ENCODE data around the gene RBFOX1.

The RBFOX1 gene

DNA sequence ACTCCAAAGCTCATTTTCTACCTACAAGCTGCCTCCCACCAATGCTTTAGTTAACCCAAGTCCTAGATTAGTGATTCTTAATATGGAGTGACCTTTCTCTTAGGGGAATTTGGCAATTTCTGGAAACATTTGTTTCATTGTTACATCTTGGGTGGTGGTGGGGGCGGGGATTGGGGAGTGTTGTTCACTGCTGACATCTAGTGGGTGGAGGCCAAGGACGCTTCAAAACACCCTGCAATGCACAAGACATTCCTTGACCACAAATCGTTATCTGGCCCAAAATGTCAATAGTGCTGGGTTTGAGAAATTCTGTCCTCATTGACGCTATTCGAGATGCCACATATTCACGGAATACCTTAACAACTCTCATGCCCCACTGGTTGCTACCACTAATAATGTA, 282.9 kb downstream of the RBFOX1 start:
- DNase-seq, result no peak

DNA sequence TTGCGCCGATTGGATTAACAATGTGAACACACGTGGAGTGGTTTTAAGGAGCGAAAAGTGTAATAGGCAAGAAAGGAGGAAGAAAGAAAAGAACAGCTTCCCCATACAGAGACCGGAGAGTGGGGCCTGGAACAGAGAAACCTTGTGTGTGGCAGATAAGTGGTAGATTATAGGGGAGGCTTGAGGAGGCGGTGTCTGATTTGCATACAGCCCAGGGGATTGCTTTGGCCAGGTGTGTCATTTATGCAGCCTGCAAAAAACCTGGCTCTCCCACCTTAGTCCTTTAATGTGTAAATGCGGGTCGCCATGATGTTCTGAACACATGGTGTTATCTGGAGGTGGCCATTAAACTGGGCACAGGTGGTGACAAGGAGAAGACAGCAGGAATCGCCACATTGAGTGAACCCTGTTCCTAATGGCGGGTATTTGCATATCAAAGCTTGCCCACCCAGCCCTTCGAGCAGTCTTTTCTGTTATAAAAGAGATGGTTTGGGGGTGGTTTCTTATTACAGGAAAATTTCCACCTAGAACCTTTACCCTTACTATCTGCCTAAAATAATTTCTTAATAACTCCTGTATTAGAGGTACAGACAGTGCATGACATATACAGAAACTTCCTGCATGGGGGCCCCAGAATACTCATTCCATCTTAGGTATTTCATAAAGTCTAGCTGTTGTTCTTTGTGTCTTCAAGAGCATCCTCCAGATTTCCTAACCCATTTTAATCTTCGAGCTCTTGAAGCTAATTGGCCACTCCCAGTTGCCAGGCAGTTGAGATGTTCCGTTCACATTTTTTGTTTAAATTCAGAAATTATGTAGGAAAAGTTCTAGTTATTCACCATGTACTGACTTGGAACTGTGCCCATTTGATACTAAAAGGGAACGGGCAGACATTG, 292.5 kb downstream of the RBFOX1 start:
- no peak for DNase-seq

DNA sequence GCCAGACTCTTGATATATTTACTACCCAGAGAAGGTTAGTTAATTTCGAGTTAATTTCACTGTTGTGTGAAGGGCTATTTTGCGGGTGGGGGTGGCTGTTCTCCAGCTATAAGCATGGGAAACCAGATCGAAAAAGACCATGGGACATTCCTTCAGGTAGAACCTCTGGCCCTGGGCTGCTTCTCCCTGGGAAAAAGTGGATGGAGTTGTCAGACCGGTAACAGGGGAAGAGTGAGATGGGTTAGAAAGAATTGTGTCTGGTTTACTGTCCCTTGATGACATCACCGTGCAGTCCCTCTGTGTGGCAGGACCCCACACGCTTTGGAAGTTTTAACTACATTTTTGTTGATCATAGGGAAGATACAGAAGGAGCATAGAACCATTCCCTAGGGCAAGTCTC, 296.3 kb downstream of the RBFOX1 start:
- DNase-seq, result no peak

DNA sequence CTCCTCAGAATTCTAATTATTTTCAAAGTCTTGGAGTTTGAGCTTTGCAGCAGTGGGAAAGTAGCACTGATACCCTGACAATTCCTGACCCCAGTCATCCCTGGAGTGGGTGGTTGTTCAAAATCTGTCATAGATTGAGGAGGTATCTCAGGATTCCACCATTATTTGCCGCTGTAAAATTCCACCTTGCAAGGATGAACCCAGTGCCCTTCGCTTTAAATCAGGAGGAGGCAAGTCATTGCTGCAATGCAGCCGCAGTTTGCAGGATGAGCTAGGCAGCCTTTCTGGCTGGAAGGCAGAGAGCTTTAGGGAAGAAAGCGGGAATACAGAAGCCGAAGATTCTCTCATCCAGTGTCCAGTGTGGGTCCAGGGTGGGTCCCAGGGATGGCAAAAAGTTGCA, 296.9 kb downstream of the RBFOX1 start:
- no peak for DNase-seq

DNA sequence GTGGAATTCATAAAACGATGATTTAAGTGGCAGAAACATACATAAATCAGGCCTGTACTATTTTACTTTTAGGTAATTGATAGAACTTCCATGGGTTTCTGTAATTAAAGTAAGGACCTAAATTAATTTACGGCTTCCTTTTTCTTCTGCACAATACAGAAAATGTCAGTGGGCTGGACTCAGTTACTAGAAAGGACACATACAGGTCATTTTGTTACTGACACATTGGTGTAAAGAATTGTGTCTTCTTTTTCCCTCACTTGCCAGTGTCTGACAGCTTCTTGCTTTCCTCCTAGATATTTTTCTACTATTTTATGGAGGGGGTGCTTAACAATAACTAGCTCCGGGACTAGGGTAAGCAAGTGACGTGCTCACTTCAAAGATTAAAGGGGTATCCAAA, 304.8 kb downstream of the RBFOX1 start:
- DNase-seq, result no peak

DNA sequence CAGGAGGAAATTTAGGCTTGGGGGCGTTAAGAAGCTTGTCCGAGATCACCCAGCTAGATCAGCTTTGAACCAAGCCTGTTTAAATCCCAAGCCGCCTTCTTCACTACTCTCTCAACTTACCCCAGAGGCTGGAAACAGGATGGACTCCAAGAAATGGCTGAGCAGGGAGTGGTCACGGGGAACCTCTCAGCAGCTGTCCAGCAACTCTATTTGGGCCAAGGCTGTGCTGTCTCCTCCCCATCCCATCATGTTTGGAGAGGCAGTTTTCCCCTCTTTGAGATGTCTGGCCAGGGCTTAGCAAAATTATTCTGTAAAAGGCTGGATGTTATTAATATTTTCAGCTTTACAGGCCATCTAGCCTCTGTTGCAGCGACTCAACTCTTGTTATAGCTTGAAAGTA, 305.7 kb downstream of the RBFOX1 start:
- DNase-seq, result no peak

DNA sequence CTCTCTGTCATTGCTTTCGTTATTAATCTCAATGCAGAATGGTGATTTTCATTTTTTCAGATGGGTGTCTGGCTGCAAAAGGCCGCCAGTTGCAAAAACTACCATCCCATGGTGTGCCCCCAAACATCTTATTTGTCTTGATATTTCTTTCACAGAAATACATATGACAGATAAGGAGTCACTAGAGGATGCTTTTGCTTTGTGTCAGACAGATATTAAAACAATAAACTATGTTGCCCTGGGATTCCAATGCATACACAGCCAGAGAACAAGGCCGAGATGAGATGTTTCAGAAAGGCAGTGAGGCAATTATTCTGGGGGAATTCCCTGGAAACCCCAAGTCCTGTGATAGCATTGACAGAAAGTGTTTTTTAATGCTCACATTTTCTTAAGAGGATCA, 307.7 kb downstream of the RBFOX1 start:
- DNase-seq, result no peak

DNA sequence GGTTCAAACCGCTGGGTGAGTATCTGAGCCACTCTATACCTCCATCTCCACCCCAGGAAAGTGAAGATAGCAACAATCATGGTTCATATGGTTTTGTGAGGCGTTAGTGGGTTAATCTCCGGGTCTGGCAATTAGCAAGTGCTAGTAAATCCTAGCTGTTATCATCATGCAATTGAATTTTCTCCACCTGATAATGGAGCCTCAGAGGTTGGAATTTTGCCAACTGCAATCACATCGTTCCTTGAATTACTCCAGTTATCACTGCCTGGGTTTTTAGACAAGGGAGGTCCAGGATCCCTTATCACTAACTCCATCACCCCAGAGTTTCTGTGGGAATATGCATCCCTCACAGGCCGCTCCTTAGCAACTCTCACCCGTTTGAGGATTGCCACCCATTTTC, 311.5 kb downstream of the RBFOX1 start:
- no peak for DNase-seq

DNA sequence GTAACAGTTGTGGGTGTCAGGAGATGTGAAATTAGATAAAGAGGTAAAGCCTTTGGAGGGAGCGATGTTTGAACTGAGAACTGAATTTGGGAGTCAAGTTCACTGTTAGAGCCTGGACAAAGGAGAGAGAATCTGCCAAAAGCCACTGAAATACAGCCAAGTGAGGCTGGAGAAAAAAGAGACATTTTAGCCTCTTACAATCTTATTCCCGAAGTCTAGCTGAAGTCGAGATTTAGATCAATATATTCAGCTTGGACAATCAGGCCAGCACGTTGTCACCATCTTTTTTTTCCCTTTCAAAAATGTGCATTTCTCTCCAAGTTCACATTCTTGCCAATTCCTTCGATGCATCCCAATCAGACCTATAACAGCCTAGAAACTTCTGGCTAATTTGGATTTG, 312.2 kb downstream of the RBFOX1 start:
- no peak for DNase-seq

DNA sequence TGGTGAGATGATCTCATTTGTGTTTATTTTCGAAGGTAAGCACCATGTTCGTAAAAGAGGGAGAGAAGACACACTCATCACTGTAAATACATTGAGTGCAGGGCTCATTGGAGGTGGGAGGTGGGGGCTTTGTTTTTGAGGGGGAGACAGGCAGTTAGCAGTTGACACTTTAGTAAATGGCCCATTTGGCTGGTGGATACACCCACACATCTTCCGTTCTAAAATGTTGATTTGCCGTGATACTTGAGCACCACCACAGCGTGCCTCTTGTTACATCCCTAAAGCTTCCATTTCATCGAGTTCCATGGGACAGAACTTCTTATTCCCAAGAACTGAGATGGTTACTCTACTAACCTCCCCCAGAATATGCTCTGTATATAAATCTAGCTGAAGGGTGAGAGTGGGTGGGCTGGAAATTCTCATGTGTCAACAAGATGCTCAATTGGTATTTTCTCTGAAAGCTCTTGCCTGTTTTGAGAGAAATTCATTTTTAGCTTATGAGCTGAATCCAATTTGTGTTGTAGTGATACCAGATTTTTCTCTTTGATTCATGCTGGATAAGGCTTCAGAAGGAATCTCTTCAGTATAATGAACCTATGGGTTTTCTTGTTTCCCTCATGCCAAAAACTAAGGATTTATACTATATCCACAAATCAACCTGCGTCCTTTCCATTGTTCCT, 314.3 kb downstream of the RBFOX1 start:
- no peak for DNase-seq

DNA sequence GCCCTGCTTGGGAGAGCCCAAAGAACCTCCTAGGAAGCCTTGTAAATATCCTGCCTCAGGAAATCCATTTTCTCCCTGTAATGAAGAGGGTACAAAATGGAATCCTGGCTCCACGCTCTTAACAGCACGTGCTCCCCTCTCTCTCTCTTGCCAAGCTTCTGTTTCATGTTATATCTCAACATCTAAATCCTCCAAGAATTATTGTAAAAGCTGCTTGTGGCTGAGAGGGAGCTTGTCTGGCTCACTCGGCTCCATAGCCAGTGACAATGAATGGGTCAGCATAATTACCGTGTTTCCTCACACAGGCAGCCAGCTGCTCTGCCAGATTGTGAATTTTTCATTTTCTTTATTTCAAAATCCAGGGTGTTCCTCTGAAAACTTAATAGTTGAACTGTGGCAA, 317.8 kb downstream of the RBFOX1 start:
- DNase-seq, result no peak

DNA sequence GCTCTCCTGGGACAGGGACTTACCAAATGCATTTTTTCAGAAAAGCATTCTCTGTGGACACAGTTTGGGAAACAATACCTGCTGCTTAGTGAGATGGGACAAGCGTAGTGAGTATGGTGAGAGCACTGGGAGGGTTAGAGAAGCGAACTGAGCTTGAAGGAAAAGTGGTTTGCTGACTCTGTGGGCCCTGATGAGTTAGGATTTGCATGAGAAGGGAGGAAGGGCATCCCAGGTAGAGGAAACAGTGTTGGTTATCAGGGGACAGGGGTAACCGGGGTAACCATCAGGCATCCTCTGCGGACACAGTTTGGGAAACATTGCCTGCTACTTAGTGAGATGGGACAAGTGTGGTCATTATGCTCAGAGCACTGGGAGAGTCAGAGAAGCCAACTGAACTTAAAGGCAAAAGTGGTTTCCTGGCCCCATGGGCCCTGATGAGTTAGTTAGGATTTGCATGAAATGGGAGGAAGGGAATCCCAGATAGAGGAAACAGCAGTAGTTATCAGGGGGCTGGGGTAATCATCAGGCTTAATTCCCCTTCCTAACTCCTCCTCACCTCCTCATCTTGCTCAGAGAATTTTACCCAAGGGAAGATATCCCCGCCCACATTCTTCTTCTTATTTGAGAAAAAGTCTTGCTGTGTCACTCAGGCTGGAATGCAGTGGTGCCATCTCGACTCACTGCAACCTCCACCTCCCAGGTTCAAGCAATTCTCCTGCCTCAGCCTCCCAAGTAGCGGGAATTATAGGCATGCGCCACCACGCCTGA, 319.3 kb downstream of the RBFOX1 start:
- DNase-seq, result no peak

DNA sequence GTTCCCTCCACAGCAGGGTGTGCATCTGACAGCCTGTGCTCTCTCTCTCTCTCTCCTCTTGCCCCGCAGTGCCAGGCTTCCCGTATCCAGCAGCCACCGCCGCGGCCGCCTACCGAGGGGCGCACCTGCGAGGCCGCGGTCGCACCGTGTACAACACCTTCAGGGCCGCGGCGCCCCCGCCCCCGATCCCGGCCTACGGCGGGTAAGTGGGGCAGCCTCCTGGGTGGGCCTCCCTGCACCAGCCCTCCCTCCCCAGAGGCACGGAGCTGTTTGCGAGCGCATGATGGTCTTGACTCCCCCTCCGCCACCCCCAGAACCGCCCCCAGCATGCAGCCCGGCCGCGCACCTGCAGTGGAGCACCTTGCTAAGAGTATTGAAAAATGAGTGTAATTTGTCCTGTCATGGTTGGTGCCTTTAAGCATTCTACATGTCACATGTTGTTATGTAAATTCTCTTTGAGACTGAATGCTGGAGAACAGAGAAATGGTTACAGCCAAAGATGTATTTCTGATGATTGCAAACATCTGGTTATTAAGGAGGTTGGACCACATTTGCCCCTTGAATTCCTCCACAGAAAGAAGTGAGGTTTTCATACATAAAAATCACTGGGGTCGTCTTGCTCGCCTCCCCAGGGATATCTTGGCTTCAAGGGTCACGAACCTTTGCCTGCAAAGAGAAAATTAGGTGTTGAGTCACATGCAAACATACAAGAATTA, 321.3 kb downstream of the RBFOX1 start:
- DNase-seq, result no peak

DNA sequence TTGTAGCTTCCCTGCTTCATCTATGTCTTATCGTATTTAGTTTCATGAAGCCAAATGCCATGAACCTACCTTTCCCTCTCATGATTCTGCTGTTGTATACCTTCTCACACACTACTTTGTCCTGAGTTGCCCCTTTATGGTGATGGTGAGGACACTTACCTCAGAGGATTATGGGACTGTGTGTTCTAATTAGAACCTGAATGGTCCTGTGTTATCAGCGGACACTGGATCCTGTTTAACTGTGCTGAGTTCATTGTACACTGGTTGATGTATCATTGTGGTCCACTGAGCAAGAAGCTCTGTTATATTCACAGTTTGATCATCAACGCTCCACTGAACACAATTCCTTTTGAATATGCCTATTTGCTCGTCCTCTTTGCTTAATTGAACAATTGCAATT, 343.0 kb downstream of the RBFOX1 start:
- no peak for DNase-seq

DNA sequence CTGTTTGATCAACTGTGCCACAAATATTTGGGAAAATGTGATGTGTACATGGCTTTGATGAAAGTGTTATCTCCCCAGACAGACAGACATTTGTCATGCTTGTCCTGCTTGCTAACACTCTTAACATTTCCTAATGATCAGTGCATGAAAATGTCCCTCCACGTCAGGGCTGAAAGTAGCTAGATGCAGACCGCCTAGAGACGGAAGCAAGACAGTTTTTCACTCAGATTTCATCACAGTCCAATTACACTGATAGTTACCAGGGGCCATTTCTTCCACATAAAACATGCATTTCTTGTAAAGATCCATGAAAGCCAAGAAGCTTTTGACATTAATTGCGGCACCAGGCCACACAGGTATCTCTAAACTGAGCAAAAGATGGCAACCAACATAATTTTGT, 347.7 kb downstream of the RBFOX1 start:
- no peak for DNase-seq

DNA sequence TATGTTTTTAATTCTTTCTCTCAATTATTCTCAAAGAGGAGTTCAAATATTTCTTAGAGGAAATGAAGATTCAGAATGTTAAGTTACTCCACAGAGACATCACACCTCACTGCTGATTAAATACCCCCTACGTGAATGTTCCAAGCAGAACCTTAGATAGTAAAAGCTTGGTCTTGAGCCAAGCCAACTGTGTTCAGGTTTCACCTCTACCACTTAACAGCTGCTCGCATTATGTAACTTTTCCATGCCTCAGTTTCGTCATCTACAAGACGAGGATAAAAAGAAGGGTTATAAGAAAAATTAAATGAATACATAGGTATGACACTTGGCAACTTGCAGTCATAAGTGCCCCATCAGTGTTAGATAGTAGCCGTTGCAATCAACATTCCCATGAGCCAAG, 356.2 kb downstream of the RBFOX1 start:
- DNase-seq, result no peak

DNA sequence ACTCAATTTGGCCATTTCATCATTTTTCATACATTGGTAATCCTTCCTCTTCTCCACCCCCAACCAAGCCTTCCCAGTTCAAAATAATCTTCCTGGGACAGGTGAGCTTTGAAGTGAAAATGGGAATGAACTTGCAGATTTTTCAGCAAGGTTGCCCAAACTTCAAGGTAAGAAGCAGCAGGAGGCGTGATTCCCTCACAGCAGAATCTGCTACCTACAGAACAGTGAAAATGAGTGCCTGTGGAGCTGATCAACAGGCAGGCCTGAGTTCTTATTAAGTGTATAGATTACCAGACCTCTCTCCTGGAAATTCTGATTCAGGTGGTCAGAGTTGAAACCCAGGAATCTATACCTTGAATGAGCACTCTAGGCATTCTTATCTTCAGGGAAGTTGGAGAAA, 356.6 kb downstream of the RBFOX1 start:
- no peak for DNase-seq

DNA sequence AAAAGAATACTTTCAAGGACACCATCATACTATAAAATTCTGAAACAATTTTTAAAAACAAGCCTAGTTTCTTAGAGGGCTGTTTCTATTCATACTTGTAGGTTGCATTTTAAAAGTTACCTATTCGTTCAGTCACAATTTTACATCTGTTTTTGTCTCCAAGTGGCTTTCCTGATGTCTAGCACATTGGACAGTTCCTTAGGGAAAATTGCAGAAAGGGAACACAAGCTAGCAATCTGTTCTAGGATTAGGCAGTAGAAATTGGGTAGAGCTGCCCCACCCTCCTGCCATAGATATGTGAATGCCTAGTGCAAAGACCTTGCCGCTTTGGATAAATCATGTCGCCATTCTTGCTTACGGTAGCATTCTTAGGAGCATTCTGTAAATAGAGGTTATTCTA, 358.9 kb downstream of the RBFOX1 start:
- DNase-seq, result no peak

DNA sequence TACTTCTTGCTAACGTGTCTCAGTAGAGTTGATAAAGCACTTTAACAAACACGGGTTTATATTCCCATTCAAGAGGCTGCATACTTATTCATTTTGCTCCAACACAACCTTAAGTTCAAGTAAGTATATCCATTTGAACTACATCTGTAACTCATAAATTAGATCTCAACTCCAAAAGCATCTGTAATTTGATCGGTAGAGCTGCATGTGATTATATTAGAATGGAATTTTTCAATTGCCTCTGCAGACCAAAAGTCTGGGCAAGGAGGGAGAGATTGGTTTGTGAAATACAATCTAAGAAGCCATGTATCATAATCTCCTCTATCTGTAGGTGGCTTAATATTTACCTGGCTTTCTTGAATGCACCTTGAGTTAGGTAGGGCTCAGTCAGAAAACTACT, 371.0 kb downstream of the RBFOX1 start:
- no peak for DNase-seq

DNA sequence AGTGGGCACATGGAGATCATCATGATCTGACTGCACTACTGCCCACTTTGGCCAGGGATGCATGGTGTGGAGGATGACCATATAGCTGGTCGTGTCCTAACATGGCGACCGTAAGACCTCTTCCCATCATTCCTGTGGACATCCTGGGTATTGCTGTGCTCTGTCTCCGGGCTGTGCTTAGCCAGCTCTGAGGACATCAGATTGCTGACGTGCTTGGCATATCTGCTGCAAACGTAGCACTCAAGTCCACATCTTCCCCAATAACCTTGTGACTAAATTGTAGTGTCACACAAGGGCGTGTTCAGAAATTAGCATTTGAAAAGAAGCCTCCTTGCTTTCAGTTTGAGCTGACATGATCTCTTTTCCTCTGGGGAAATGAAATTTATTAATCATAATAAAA, 373.2 kb downstream of the RBFOX1 start:
- DNase-seq, result no peak

DNA sequence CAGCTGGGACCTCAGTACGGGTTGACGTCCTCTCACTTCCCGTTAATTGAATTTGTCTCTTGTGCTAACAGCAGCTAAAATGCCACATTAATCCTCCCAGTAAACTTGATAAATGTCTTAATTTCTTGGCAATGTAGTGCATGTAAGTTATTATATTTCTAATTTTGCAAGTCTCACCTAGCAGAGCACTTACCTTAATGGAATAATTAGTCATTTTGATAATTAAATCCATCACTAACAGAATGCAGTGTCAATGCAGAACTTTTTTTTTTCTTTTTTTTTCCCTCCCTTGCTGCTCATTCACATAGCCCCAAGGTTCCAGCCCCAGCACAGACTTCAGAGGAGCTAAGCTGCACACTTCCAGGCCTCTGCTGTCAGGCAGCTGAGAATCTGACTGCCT, 376.5 kb downstream of the RBFOX1 start:
- DNase-seq, result no peak

DNA sequence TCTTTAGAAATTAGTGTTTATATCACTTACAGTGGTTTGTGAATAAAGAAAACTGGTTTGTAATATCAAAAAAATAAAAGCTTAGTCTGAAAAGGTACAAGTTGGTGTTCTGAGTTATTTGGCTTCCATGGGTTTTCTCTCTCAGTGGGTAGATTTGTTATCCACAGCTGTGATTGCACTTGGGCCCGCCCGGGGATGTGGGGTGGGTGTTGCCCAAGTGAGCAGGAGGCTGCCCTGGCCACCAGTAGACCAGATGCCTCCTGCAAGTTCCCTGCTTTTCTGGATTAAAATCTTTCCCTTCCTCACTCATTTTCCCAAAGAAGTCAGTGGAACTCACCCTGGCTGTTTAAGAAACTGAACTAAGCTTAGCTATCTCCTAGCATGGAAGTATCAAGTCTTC, 380.6 kb downstream of the RBFOX1 start:
- no peak for DNase-seq

DNA sequence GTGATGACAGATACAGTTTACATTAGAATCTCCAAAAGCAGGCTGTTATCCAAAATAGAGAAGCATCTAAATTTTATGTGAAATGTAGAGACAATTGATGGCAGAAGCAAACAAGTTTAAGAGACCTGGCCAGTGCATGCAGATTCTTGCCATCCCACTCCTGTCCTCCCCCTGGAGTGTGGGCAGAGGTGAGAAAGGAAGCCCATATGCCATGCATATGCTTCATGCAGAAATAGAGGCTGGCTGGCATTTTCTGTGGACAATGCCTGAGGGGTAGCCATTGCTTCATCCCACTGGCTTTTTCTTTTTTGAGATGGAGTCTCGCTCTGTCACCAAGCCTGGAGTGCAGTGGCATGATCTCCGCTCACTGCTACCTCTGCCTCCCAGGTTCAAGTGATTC, 382.1 kb downstream of the RBFOX1 start:
- DNase-seq, result no peak

Data from activated CD4-positive, CD25-positive, alpha-beta regulatory T cell (primary cell).